C4-2B (cell line): ENCODE results near the gene FEM1A.

Experiments
- ZFX ChIP-seq: fragments of 450-650 bp; IDR thresholded peaks from 2 replicates; pipeline ENCODE4 v1.6.1; 2017
- TF ChIP-seq, protein P1 (sequence below): fragments of 450-650 bp; conservative IDR thresholded peaks from 2 replicates; pipeline ENCODE4 v1.5.1; 2017; ENCODE audit warnings: mild to moderate bottlenecking

DNA sequence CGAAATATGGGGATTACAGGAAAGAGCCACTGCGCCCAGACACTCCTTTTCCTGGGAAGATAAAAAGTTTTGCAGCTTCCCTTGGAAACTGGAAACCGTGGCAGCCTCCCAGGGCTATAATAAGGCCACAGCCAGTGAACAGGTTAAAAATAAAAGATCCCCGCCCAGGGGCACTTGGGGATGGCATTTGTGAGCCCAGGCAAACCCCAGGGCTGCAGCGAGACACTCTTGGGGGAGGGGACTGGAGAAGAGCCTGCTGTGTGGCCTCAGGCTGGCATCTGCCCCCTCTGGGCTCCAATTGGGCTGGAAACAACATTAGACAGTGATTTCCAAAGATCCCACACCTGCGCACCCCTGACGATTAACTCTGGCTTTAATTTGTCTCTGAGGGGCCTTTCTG lies 11.2 kb downstream of the FEM1A start:
- TF ChIP-seq, protein P1, sequence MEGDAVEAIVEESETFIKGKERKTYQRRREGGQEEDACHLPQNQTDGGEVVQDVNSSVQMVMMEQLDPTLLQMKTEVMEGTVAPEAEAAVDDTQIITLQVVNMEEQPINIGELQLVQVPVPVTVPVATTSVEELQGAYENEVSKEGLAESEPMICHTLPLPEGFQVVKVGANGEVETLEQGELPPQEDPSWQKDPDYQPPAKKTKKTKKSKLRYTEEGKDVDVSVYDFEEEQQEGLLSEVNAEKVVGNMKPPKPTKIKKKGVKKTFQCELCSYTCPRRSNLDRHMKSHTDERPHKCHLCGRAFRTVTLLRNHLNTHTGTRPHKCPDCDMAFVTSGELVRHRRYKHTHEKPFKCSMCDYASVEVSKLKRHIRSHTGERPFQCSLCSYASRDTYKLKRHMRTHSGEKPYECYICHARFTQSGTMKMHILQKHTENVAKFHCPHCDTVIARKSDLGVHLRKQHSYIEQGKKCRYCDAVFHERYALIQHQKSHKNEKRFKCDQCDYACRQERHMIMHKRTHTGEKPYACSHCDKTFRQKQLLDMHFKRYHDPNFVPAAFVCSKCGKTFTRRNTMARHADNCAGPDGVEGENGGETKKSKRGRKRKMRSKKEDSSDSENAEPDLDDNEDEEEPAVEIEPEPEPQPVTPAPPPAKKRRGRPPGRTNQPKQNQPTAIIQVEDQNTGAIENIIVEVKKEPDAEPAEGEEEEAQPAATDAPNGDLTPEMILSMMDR: no peak
- no peak for TF ChIP-seq ZFX
